Ascending aorta (tissue), 2 donors: Measurements from ENCODE around the gene BANP. TPM values are rescaled to one million over a fixed set of nuclear protein-coding genes. Genes with fewer than 3 reads are reported as not detected.

ENCODE experiments used
- DNase-seq, 2 donors: peaks; one replicate each; pipeline ENCODE4 v3.0.0-alpha.2; 2019; ENCODE audit warnings: low spot score in 2 of 2
- H3K27ac ChIP-seq, 2 donors: fragments of 200-600 bp; sonication (generic); one replicate each; pipeline ENCODE4 v1.5.1; 2016 to 2017; ENCODE audit warnings: mild to moderate bottlenecking in 1 of 2
- H3K27me3 ChIP-seq: fragments of 200-600 bp; sonication (generic); one replicate; pipeline ENCODE4 v1.5.1; 2017
- H3K36me3 ChIP-seq, 2 donors: fragments of 200-600 bp; sonication (generic); one replicate each; pipeline ENCODE4 v1.5.1; 2016
- H3K4me1 ChIP-seq, 2 donors: fragments of 200-600 bp; sonication (generic); one replicate each; pipeline ENCODE4 v1.5.1; 2016 to 2017; ENCODE audit warnings: mild to moderate bottlenecking in 1 of 2
- H3K4me3 ChIP-seq, 2 donors: fragments of 200-600 bp; sonication (generic); one replicate each; pipeline ENCODE4 v1.5.1; 2016 to 2017; ENCODE audit warnings: mild to moderate bottlenecking in 1 of 2
- H3K9me3 ChIP-seq, 2 donors: fragments of 200-600 bp; sonication (generic); one replicate each; pipeline ENCODE4 v1.5.1; 2016
- CTCF ChIP-seq, 3 experiments: fragments of 200-600 bp in 2 of 3; fragments of 450-650 bp in 1 of 3; sonication (generic) in 2 of 3; IDR thresholded peaks; one replicate each; pipeline ENCODE4 v1.5.1; 2016 to 2019; ENCODE audit warnings: antibody characterized with exemption in 3 of 3, mild to moderate bottlenecking in 1 of 3, moderate library complexity in 1 of 3
- intact Hi-C: fragments of 100-400 bp; cut with DNase I; formaldehyde crosslinking; loops from one replicate; pipeline ENCODE4 v1.15.1; 2023
- total RNA-seq: library from RNA; depleted of rRNA; stranded (reverse); fragments of >200 nt; gene quantifications from one replicate; pipeline ENCODE4 v1.1.0, GENCODE V29; 2016

The BANP gene
- total RNA-seq, 1 donor from 2014 or later, result 23.4 TPM

DNA sequence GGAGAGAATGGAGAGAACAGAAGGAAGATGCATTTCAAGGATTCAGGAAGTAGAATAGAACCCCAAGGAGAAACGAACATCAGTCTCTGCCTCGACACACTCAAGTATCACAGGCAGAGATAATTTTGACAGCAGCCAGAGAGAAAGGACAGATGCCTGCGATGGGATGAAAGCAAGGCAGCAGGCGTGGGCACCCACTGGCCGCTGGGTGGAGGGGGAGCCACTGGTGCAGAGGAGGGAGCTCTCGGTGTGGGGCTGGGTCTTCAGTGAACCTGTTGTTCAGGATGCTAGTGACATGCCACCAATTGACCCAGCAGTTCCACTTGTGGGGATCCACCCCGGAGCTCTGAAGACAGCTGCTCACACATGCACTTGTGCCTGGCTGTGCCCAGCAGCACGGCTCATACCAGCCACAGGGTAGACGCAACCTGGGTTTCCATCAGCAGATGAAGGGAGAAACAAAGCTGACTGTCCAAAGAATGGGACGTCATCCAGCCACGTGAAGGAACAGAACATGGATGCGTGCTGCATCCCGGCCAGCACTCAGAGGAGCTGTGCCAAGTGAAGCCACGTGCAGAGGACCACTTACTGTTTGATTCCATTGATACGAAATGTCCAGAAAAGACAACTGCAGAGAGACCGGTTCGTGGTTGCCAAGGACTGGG is 127.0 kb downstream of the BANP start:
- DNase-seq, result no peak
- no peaks in the 10 kb centered on the region for H3K9me3 ChIP-seq
- no peak overlapping the region for H3K4me3 ChIP-seq
- no peak for TF ChIP-seq CTCF (IDR thresholded peaks at IDR 0.05)
- H3K27me3 ChIP-seq, result no peaks in the 10 kb centered on the region
- H3K36me3 ChIP-seq, result peaks cover 18 to 39% of the 10 kb centered on the region in 2 donors
- no peaks in the 10 kb centered on the region for H3K4me1 ChIP-seq
- H3K27ac ChIP-seq, result no peak overlapping the region
- intact Hi-C loops, result no loop called here

- DNase-seq, result no peak
- H3K9me3 ChIP-seq, result no peaks in the 10 kb centered on the region
- peaks cover 3 to 4% of the 10 kb centered on the region in 2 donors for H3K36me3 ChIP-seq
- intact Hi-C loops, result no loop called here
- H3K4me3 ChIP-seq, result no peak overlapping the region
- no peak overlapping the region for H3K27ac ChIP-seq
- no peaks in the 10 kb centered on the region for H3K27me3 ChIP-seq
- H3K4me1 ChIP-seq, result no peaks in the 10 kb centered on the region
- TF ChIP-seq CTCF (IDR thresholded peaks at IDR 0.05), result no peak
Observed at GRCh38 chr16:88083582-88083981, 132.3 kb downstream of the BANP start.

DNA sequence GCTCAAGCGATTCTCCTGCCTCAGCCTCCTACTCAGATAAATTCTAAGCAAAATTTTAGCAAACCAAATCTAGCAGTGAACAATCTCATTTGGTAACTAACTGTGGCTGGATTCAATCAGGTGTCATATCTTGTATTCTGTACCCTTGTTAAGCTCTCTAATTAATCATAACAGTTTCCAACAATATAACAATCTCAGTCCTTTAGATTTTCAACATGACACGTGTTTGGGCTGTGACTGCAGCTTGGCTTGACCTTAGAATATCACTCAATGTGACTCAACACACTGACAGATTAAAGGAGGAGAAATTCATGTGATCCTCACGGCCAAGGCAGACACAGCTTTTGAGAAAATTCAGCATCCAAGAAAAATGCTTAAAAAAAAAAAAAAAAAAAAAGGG is 133.6 kb downstream of the BANP start:
- Histone ChIP-seq H3K27me3 (no peaks in the 10 kb centered on the region), H3K9me3 (no peaks in the 10 kb centered on the region), H3K27ac (no peak overlapping the region), H3K36me3 (peaks cover 3 to 4% of the 10 kb centered on the region in 2 donors), H3K4me3 (no peak overlapping the region), H3K4me1 (no peaks in the 10 kb centered on the region)
- DNase-seq, result no peak
- intact Hi-C loops, result no loop called here
- no peak for TF ChIP-seq CTCF (IDR thresholded peaks at IDR 0.05)

GRCh38 chr16:88086571-88087516 is 135.6 kb downstream of the BANP start:
- no peaks in the 10 kb centered on the region for H3K4me1 ChIP-seq
- no peaks in the 10 kb centered on the region for H3K9me3 ChIP-seq
- H3K36me3 ChIP-seq, result peaks cover 3 to 4% of the 10 kb centered on the region in 2 donors
- no peak overlapping the region for H3K4me3 ChIP-seq
- no peak for DNase-seq
- H3K27ac ChIP-seq, result no peak overlapping the region
- TF ChIP-seq CTCF (IDR thresholded peaks at IDR 0.05), result no peak
- intact Hi-C loops, result no loop called here
- H3K27me3 ChIP-seq, result no peaks in the 10 kb centered on the region

GRCh38 chr16:88087517-88087877 is 136.3 kb downstream of the BANP start:
- Histone ChIP-seq H3K4me1 (no peaks in the 10 kb centered on the region), H3K27me3 (no peaks in the 10 kb centered on the region), H3K27ac (no peak overlapping the region), H3K36me3 (peaks cover 0 to 4% of the 10 kb centered on the region in 2 donors), H3K9me3 (no peaks in the 10 kb centered on the region), H3K4me3 (no peak overlapping the region)
- no peak for TF ChIP-seq CTCF (IDR thresholded peaks at IDR 0.05)
- intact Hi-C loops, result no loop called here
- DNase-seq, result no peak
